HepG2 (cell line): ENCODE measurements around the gene ARHGEF3.

Experiments used
- MATR3 ChIP-seq: sonication (generic); formaldehyde crosslinking; IDR thresholded peaks from 2 replicates; pipeline ENCODE4 v1.4.0; 2020; ENCODE audit warnings: missing genetic modification reagents
- MEF2D ChIP-seq: sonication (generic); formaldehyde crosslinking; IDR thresholded peaks from 2 replicates; pipeline ENCODE4 v1.5.1; 2020; ENCODE audit warnings: mild to moderate bottlenecking, missing genetic modification reagents
- MYPOP ChIP-seq: sonication (generic); formaldehyde crosslinking; IDR thresholded peaks from 2 replicates; pipeline ENCODE4 v1.8.1; 2023; ENCODE audit warnings: mild to moderate bottlenecking, moderate library complexity, missing genetic modification reagents
- SETDB1 ChIP-seq: sonication (generic); formaldehyde crosslinking; IDR thresholded peaks from 2 replicates; pipeline ENCODE4 v1.5.1; 2020; ENCODE audit warnings: missing genetic modification reagents, mild to moderate bottlenecking, borderline replicate concordance
- ZNF441 ChIP-seq: sonication (generic); formaldehyde crosslinking; IDR thresholded peaks from 2 replicates; pipeline ENCODE4 v1.7.0; 2021; ENCODE audit warnings: missing genetic modification reagents, borderline replicate concordance
- ZNF564 ChIP-seq: sonication (generic); formaldehyde crosslinking; IDR thresholded peaks from 2 replicates; pipeline ENCODE4 v1.8.1; 2023; ENCODE audit warnings: mild to moderate bottlenecking, missing genetic modification reagents
- TF ChIP-seq, protein P1 (sequence below), 2 experiments: IDR thresholded peaks; 2 replicates each; pipeline ENCODE4 v1.6.1; 2011 to 2012; ENCODE audit warnings: low read length in 2 of 2, borderline replicate concordance in 1 of 2, low read depth in 1 of 2, mild to moderate bottlenecking in 1 of 2, moderate library complexity in 1 of 2
- TF ChIP-seq, protein P2 (sequence below): sonication (generic); formaldehyde crosslinking; IDR thresholded peaks from 2 replicates; pipeline ENCODE4 v1.5.0; 2020; ENCODE audit warnings: mild to moderate bottlenecking, missing genetic modification reagents, moderate library complexity

- no peak for TF ChIP-seq SETDB1 (CRISPR knock-in tag)
- no peak for TF ChIP-seq MATR3 (CRISPR knock-in tag)
- TF ChIP-seq ZNF441 (CRISPR knock-in tag), result no peak
- TF ChIP-seq, protein P1, sequence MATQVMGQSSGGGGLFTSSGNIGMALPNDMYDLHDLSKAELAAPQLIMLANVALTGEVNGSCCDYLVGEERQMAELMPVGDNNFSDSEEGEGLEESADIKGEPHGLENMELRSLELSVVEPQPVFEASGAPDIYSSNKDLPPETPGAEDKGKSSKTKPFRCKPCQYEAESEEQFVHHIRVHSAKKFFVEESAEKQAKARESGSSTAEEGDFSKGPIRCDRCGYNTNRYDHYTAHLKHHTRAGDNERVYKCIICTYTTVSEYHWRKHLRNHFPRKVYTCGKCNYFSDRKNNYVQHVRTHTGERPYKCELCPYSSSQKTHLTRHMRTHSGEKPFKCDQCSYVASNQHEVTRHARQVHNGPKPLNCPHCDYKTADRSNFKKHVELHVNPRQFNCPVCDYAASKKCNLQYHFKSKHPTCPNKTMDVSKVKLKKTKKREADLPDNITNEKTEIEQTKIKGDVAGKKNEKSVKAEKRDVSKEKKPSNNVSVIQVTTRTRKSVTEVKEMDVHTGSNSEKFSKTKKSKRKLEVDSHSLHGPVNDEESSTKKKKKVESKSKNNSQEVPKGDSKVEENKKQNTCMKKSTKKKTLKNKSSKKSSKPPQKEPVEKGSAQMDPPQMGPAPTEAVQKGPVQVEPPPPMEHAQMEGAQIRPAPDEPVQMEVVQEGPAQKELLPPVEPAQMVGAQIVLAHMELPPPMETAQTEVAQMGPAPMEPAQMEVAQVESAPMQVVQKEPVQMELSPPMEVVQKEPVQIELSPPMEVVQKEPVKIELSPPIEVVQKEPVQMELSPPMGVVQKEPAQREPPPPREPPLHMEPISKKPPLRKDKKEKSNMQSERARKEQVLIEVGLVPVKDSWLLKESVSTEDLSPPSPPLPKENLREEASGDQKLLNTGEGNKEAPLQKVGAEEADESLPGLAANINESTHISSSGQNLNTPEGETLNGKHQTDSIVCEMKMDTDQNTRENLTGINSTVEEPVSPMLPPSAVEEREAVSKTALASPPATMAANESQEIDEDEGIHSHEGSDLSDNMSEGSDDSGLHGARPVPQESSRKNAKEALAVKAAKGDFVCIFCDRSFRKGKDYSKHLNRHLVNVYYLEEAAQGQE (IDR thresholded peaks at IDR 0.05; ENCODE audit: borderline replicate concordance in 1 of 2, low read depth in 1 of 2, low read length in 2 of 2), result no peak
- no peak for TF ChIP-seq MEF2D
- TF ChIP-seq ZNF564, result no peak
- TF ChIP-seq MYPOP (CRISPR knock-in tag), result no peak
- TF ChIP-seq, protein P2, sequence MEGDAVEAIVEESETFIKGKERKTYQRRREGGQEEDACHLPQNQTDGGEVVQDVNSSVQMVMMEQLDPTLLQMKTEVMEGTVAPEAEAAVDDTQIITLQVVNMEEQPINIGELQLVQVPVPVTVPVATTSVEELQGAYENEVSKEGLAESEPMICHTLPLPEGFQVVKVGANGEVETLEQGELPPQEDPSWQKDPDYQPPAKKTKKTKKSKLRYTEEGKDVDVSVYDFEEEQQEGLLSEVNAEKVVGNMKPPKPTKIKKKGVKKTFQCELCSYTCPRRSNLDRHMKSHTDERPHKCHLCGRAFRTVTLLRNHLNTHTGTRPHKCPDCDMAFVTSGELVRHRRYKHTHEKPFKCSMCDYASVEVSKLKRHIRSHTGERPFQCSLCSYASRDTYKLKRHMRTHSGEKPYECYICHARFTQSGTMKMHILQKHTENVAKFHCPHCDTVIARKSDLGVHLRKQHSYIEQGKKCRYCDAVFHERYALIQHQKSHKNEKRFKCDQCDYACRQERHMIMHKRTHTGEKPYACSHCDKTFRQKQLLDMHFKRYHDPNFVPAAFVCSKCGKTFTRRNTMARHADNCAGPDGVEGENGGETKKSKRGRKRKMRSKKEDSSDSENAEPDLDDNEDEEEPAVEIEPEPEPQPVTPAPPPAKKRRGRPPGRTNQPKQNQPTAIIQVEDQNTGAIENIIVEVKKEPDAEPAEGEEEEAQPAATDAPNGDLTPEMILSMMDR, result no peak
These were observed 18.8 kb downstream of the ARHGEF3 start for GRCh38 chr3:56782906-56783305.
